GM19035 (cell line): ENCODE data around the gene LAMTOR4.

Experiments used
- ATAC-seq: cut with Tn5 transposase; IDR thresholded peaks from one replicate; pipeline ENCODE4 v1.9.1; 2021; ENCODE audit not compliant: unreplicated experiment

The LAMTOR4 gene

GRCh38 chr7:100152937-100153666, 4.4 kb downstream of the LAMTOR4 start:
- no peak for ATAC-seq

- ATAC-seq: no peak
Measured at GRCh38 chr7:100153708-100154535, 5.2 kb downstream of the LAMTOR4 start.

GRCh38 chr7:100154651-100155491, 6.2 kb downstream of the LAMTOR4 start:
- ATAC-seq: no peak

- ATAC-seq: no peak
Measured at GRCh38 chr7:100155553-100156317, 7.0 kb downstream of the LAMTOR4 start.

GRCh38 chr7:100156331-100157068, 7.8 kb downstream of the LAMTOR4 start:
- no peak for ATAC-seq

GRCh38 chr7:100157069-100157333, 8.3 kb downstream of the LAMTOR4 start:
- ATAC-seq: no peak

- peak; percentile 4 for ATAC-seq
Measured at GRCh38 chr7:100157334-100158228, 8.9 kb downstream of the LAMTOR4 start.

- peak; percentile 81 for ATAC-seq
Measured at GRCh38 chr7:100158229-100159098, 9.7 kb downstream of the LAMTOR4 start, which contains the start of gene TRAPPC14. Gene TRAPPC14, minus strand, starts transcription at chr7:100158723. Its CDS starts 224 bp downstream, at chr7:100158499.

- no peak for ATAC-seq
Measured at GRCh38 chr7:100159099-100159623, 10.4 kb downstream of the LAMTOR4 start.

GRCh38 chr7:100160067-100160466, 11.3 kb downstream of the LAMTOR4 start:
- no peak for ATAC-seq

GRCh38 chr7:100163006-100163531, 14.4 kb downstream of the LAMTOR4 start:
- ATAC-seq: no peak

GRCh38 chr7:100163871-100164270, 15.2 kb downstream of the LAMTOR4 start:
- no peak for ATAC-seq

- ATAC-seq: no peak
Measured at GRCh38 chr7:100166317-100166940, 17.7 kb downstream of the LAMTOR4 start.

- ATAC-seq: no peak
Measured at GRCh38 chr7:100166970-100167911, 18.5 kb downstream of the LAMTOR4 start.

GRCh38 chr7:100167912-100168323, 19.2 kb downstream of the LAMTOR4 start:
- ATAC-seq: no peak
